Endothelial cell of umbilical vein (primary cell): Measurements from ENCODE around the gene KCNK10. TPM values are rescaled to one million over a fixed set of nuclear protein-coding genes. Genes with fewer than 3 reads are reported as not detected.

ENCODE experiments used
- BruUV-seq: library from RNA; stranded (reverse); fragments of 400-500 nt; replicated peaks from 2 replicates; lab custom pipeline; 2021; lab: Mats Ljungman, UMichigan
- CTCF ChIA-PET: fragments of 300-600, 350-600 bp; sonication (Branson Sonifier 250); formaldehyde crosslinking; loops from one replicate; lab custom pipeline; 2021; ENCODE audit warnings: antibody characterized with exemption, inconsistent platforms; lab: Charles Lee
- POLR2A ChIA-PET: fragments of 300-600, 350-600 bp; sonication (Branson Sonifier 250); formaldehyde crosslinking; loops from one replicate; lab custom pipeline; 2021; ENCODE audit warnings: antibody characterized with exemption, inconsistent platforms; lab: Charles Lee
- DNase-seq: peaks from one replicate; pipeline ENCODE4 v3.0.0-alpha.2; 2011; ENCODE audit warnings: low read depth, low spot score
- FAIRE-seq: peaks from 2 replicates; lab custom pipeline; 2011; peaks lifted over from hg19 to GRCh38; lab: Jason Lieb, UNC
- H2AFZ ChIP-seq: 2 replicates; pipeline ENCODE4 v1.6.0; 2012; ENCODE audit warnings: low read depth, low read length, control low read depth, inconsistent platforms
- H3K27ac ChIP-seq: 2 replicates; pipeline ENCODE4 v1.5.1; 2011; ENCODE audit warnings: low read depth, mild to moderate bottlenecking, control low read depth, low read length, moderate library complexity; ENCODE audit not compliant: insufficient read depth
- H3K27me3 ChIP-seq, 2 experiments: 2 replicates each; pipeline versions ENCODE4 v1.6.0 to v1.6.1; 2011; ENCODE audit warnings: low read length in 2 of 2, mixed read lengths in 1 of 2; ENCODE audit not compliant: control insufficient read depth in 2 of 2, insufficient read depth in 2 of 2
- H3K36me3 ChIP-seq, 2 experiments: 2 replicates in 1 of 2; 3 replicates in 1 of 2; pipeline ENCODE4 v1.5.1; 2011; ENCODE audit warnings: low read length in 2 of 2, mild to moderate bottlenecking in 1 of 2, moderate library complexity in 1 of 2; ENCODE audit not compliant: control insufficient read depth in 2 of 2, insufficient read depth in 2 of 2; ENCODE audit errors: extremely low read depth in 1 of 2
- H3K4me1 ChIP-seq: 3 replicates; pipeline ENCODE4 v1.5.1; 2011; ENCODE audit warnings: mild to moderate bottlenecking, low read length; ENCODE audit not compliant: control insufficient read depth, insufficient read depth; ENCODE audit errors: extremely low read depth
- H3K4me2 ChIP-seq: 2 replicates; pipeline ENCODE4 v1.6.1; 2011; ENCODE audit warnings: low read length, control low read depth, mixed read lengths; ENCODE audit not compliant: insufficient read depth
- H3K4me3 ChIP-seq, 3 experiments: fragments of 200-600 bp in 1 of 3; sonication (generic), shearing (Covaris generic) in 1 of 3; replicated peaks in 1 of 3; 2 replicates each; pipeline ENCODE4 v1.5.1; 2011 to 2016; ENCODE audit warnings: control low read depth in 3 of 3, low read length in 3 of 3, mild to moderate bottlenecking in 2 of 3, inconsistent platforms in 1 of 3, low read depth in 1 of 3, moderate library complexity in 1 of 3; ENCODE audit not compliant: insufficient read depth in 1 of 3
- H3K79me2 ChIP-seq: 2 replicates; pipeline ENCODE4 v1.6.0; 2012; ENCODE audit warnings: low read length, inconsistent platforms; ENCODE audit not compliant: control insufficient read depth, insufficient read depth
- H3K9ac ChIP-seq: replicated peaks from 2 replicates; pipeline ENCODE3; 2011; ENCODE audit warnings: low read length, control low read depth; ENCODE audit not compliant: insufficient read depth; ENCODE audit errors: extremely low read depth
- H3K9me1 ChIP-seq: replicated peaks from 3 replicates; pipeline ENCODE4 v1.6.0; 2011; ENCODE audit warnings: mild to moderate bottlenecking, low read length; ENCODE audit not compliant: control insufficient read depth, insufficient read depth; ENCODE audit errors: extremely low read depth
- H3K9me3 ChIP-seq: replicated peaks from 2 replicates; pipeline ENCODE4 v1.5.1; 2012; ENCODE audit warnings: low read length, inconsistent platforms; ENCODE audit not compliant: control insufficient read depth, insufficient read depth
- H4K20me1 ChIP-seq: replicated peaks from 2 replicates; pipeline ENCODE3; 2011; ENCODE audit warnings: mild to moderate bottlenecking, low read length; ENCODE audit not compliant: control insufficient read depth, insufficient read depth; ENCODE audit errors: extremely low read depth
- EZH2 ChIP-seq: IDR thresholded peaks from 2 replicates; pipeline ENCODE4 v1.6.1; 2012; ENCODE audit warnings: borderline replicate concordance, low read depth, mild to moderate bottlenecking, moderate library complexity, low read length, inconsistent platforms; ENCODE audit not compliant: severe bottlenecking
- FOS ChIP-seq: IDR thresholded peaks from 2 replicates; pipeline ENCODE4 v1.6.1; 2011; ENCODE audit warnings: mild to moderate bottlenecking, low read length, moderate library complexity, borderline replicate concordance; ENCODE audit not compliant: insufficient read depth
- GATA2 ChIP-seq: IDR thresholded peaks from 2 replicates; pipeline ENCODE4 v1.7.0; 2011; ENCODE audit warnings: low read depth, mild to moderate bottlenecking, moderate library complexity, mixed read lengths, low read length; ENCODE audit not compliant: insufficient read length, insufficient read depth
- JUN ChIP-seq: IDR thresholded peaks from 2 replicates; pipeline ENCODE4 v1.6.1; 2011; ENCODE audit warnings: borderline replicate concordance, low read depth; ENCODE audit not compliant: insufficient read length, insufficient read depth
- MYC ChIP-seq: IDR thresholded peaks from one replicate; pipeline ENCODE4 v1.6.1; 2011; ENCODE audit warnings: mild to moderate bottlenecking, low read depth, low read length
- POLR2A ChIP-seq: IDR thresholded peaks from 2 replicates; pipeline ENCODE4 v1.6.1; 2012; ENCODE audit warnings: low read depth, mild to moderate bottlenecking, control low read depth, low read length
- POLR2AphosphoS5 ChIP-seq: IDR thresholded peaks from 2 replicates; pipeline ENCODE4 v1.6.1; 2012; ENCODE audit warnings: low read depth, mild to moderate bottlenecking, control low read depth, low read length, moderate library complexity; ENCODE audit not compliant: insufficient read depth
- dilution Hi-C: fragments of 300-500 bp; cut with MboI; formaldehyde crosslinking; loops from one replicate; pipeline ENCODE4 v1.15.0; 2019; ENCODE audit warnings: low sequenced_read_pairs; ENCODE audit not compliant: extremely low pct_ligation_motif_present
- intact Hi-C: fragments of 100-400 bp; cut with micrococcal nuclease; formaldehyde crosslinking; loops from one replicate; pipeline ENCODE4 v1.10.0; 2022
- polyA plus RNA-seq, 4 experiments: library from polyadenylated mRNA; depleted of rRNA in 3 of 4; stranded (reverse) in 3 of 4; unstranded in 1 of 4; fragments of >200 nt; gene quantifications; 2 replicates each; pipeline versions ENCODE4 v1.2.1 to v1.2.3, GENCODE V29; 2011 to 2012; ENCODE audit warnings: missing spikeins in 1 of 4
- total RNA-seq: library from RNA; stranded (reverse); gene quantifications from 2 replicates; pipeline ENCODE4 v1.2.3, GENCODE V29; 2021
- TF ChIP-seq, protein P1 (sequence below), 2 donors: IDR thresholded peaks; 1 replicate in 1 of 2; 2 replicates in 1 of 2; pipeline ENCODE4 v1.5.1; 2011; ENCODE audit warnings: low read length in 2 of 2, mild to moderate bottlenecking in 2 of 2, moderate library complexity in 2 of 2, control low read depth in 1 of 2, inconsistent platforms in 1 of 2, low read depth in 1 of 2; ENCODE audit not compliant: insufficient read depth in 1 of 2; ENCODE audit errors: extremely low read depth in 1 of 2

KCNK10 gene
- total and polyA plus RNA-seq, 2 donors (not counting 3 experiments of a cell fraction or from before 2014, with no cell fraction given): not detected

DNA sequence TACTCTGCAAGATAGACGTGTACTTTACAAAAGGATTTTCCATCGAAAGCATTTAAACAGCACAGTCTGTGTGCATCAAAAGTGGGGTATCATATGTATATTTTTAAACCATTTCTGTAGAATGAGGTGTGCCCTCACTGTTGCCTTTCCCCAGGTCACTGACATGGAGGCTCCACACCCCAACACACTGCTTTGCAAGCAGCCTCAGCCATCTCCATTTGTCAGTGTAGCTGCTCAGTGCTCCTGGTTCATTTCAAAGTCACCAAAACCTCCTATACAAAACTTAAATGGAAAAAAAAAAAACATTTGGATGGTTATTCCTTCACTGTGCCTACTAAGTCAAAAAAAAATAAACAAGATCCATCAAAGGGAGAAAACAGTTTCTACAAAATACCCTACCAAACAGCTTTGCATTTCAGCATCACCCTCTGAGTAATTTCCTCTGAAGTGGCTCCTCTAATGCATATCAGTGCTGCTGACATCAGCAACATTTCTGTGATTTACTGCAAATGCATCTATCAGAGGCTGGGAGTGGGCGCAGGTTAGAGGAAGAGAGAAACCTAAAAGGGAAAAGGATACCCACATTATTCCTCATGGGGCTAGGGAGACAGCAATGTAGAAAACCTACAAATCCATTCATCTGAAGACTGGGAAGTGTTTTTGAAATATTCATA, 46.0 kb downstream of the KCNK10 start:
- Histone ChIP-seq H3K9ac (no peak overlapping the region), H3K27me3 (no peaks in the 10 kb centered on the region), H3K4me1 (no peaks in the 10 kb centered on the region), H2AFZ (no peak overlapping the region), H3K9me1 (no peaks in the 10 kb centered on the region), H4K20me1 (no peaks in the 10 kb centered on the region), H3K79me2 (no peaks in the 10 kb centered on the region), H3K9me3 (no peaks in the 10 kb centered on the region), H3K27ac (no peak overlapping the region), H3K4me3 (no peak overlapping the region), H3K36me3 (no peaks in the 10 kb centered on the region), H3K4me2 (no peak overlapping the region)
- dilution Hi-C loops: no loop called here
- FAIRE-seq (no peak), DNase-seq (no peak)
- intact Hi-C loops: no loop called here
- TF ChIP-seq, protein P1, sequence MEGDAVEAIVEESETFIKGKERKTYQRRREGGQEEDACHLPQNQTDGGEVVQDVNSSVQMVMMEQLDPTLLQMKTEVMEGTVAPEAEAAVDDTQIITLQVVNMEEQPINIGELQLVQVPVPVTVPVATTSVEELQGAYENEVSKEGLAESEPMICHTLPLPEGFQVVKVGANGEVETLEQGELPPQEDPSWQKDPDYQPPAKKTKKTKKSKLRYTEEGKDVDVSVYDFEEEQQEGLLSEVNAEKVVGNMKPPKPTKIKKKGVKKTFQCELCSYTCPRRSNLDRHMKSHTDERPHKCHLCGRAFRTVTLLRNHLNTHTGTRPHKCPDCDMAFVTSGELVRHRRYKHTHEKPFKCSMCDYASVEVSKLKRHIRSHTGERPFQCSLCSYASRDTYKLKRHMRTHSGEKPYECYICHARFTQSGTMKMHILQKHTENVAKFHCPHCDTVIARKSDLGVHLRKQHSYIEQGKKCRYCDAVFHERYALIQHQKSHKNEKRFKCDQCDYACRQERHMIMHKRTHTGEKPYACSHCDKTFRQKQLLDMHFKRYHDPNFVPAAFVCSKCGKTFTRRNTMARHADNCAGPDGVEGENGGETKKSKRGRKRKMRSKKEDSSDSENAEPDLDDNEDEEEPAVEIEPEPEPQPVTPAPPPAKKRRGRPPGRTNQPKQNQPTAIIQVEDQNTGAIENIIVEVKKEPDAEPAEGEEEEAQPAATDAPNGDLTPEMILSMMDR (IDR thresholded peaks at IDR 0.05; ENCODE audit: extremely low read depth in 1 of 2, insufficient read depth in 1 of 2, low read depth in 1 of 2, low read length in 2 of 2): no peak
- TF ChIP-seq JUN (no peak), POLR2A (no peak), MYC (no peak), FOS (no peak), EZH2 (no peak), GATA2 (no peak), POLR2AphosphoS5 (no peak)
- ChIA-PET POLR2A (no interaction called here), CTCF (no interaction called here)
- BruUV-seq: no TSS peak
